Smooth muscle cell of the brain vasculature (primary cell): ENCODE results near the gene LMO1.

Experiments
- DNase-seq: peaks from one replicate; pipeline ENCODE4 v3.0.0-alpha.2; 2012; ENCODE audit warnings: low read depth, low spot score

Gene LMO1

GRCh38 chr11:8288166-8288772 is 24.6 kb upstream of the LMO1 start:
- DNase-seq = no peak

DNA sequence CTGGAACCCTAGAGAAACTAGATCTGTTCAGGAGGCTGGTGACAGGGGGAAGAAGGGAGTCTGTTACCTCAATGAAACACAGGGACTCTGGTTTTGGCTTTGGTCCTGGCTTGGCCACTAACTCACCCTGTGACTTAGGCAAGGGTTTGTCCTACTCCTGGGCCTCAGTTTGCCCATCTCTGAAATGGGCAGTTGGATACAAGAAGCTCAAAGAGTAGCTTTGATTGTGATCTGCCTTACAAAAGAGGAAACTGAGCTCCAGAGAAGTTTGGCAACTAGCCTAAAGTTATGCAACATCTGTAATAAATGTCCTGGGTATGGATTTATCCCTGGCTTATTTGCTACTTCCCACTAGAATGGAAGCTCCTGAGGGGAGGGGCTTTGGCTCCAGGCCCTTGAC is 24.0 kb upstream of the LMO1 start:
- no peak for DNase-seq

GRCh38 chr11:8287297-8287696 is 23.6 kb upstream of the LMO1 start:
- no peak for DNase-seq

DNA sequence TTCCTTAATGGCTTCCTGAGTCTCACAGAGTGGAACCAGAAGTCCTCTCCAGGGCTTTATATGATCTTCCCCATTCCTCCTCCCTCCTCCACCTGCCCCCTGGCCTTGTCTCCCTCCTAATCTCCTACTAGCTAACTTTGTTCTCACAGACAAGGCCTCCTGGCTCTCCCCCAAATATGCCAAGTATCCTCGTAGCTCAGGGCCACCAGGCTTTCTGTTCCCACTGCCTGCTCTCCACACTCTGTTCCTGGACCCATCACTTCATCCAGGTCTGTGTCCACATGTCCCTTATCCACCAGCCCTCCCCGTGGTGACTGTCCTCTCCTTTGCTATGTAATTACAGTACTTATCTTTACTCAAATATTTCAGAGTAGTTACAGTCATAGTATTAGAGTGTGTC is 23.2 kb upstream of the LMO1 start:
- no peak for DNase-seq

GRCh38 chr11:8285796-8286195 is 22.1 kb upstream of the LMO1 start:
- DNase-seq = no peak

GRCh38 chr11:8285228-8285627 is 21.6 kb upstream of the LMO1 start:
- DNase-seq = no peak

GRCh38 chr11:8283465-8284230 is 20.0 kb upstream of the LMO1 start:
- DNase-seq = no peak

GRCh38 chr11:8283100-8283464 is 19.4 kb upstream of the LMO1 start:
- DNase-seq = no peak

- no peak for DNase-seq
These were observed 19.0 kb upstream of the LMO1 start for GRCh38 chr11:8282631-8283030.

DNA sequence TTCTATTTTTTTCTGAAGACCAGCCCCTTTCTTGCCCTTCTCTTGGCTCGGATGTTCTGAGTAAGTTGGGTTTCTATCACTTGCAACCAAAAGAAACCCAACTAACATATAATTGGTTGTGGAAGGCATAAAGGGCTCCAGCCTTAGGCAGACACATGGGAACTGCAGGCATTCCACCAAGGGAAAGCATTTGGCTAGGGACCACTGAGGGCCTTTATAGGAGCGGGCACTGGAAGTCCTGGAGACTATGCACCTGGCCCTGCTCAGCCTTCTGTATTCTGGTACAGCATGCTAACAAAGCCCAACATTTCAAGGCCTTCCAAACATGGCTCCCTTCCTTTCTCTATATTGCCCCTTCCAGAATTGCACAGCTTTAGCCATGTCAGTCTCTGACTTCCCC is 17.6 kb upstream of the LMO1 start:
- no peak for DNase-seq

DNA sequence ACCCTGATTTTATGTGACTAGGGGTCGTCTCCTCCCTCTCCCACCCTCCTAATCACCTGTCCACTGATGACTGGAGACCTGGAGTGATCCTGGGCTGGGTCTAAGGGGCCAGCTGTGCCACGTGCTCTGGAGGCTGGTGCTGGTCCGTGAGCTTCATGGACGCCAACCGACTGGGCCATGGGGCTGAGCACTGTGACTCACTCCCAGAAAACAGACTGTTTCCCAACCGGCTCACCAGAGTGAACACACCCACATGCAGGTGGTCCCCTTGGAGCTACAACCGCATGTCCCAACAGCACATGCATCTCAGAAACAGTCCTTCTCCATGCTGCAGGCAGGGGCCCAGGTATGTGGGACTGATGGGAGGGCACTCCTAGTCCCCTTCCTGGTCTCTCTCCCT is 14.0 kb upstream of the LMO1 start:
- DNase-seq = no peak

DNA sequence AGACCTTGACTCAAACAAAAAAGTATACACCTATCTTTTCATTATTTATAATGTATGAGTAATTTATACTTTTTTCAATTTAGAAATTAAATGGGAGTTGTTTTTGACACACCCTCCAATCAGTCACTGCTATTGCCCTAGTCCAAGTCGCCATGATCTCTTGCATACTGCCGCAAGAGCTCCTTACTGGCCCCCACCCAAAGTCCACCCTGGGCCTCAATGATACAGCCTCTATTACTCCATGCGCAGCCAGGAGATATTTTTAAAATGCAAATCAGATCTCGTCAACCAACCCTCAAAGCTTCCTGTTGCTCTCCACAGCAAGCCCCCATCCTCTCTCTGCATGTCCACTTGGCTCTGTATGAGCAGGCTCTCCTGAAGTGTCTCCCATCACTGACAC is 12.8 kb upstream of the LMO1 start:
- no peak for DNase-seq

DNA sequence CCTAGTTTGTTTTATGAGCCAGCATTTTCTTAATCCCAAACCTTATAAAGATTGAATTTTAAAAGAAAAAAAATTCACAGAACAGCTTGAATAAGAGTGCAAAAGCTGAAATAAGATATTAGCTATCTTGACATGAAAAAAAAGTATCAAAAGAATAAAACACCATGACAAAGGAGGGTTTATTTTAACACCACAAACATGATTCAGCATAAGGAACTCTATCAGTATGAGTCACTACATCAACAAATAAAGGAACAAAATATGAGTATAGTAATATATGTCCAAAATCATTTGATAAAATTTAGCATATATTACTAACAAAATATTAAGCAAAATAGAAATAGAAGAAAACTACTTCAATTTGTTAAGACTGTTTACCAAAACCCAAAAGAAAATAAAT is 9.6 kb upstream of the LMO1 start:
- DNase-seq = no peak

DNA sequence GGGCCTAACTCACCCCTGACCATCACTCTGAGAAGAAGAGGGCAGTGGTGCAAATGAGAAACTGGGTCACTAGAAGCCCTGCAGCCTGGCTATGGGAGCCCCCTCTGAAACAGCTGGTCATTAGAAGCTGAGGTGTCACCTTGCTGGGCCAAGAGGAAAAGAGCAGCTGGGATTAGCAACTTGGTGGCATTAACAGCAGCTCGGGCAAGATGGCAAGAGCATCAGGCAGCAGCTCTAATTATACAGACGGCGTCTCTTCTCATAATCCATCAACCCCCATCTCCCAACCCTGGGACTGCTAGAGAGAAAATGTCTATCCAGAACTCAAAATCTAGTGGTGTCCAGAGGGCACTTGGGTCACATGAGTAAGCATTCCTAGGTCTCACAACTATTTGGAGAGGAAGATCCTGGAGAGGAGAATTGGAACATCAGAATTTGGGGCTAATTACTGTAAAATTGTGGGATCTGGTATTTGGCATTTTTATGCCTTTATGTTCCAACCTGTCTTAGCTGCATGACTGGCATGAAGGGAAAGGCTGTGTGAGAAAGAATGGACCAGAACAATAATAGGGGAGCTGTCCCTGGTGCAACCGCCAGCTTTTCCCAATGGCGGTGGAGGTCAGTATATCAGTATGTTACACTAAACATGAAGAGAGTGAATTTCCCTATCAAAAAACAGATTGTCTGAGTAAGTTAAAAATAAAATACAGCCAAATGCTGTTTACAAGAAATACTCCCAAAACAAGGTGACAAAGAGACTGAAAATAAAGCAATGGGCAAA is 7.6 kb upstream of the LMO1 start:
- DNase-seq = no peak

GRCh38 chr11:8269636-8270035 is 6.0 kb upstream of the LMO1 start:
- DNase-seq = no peak

DNA sequence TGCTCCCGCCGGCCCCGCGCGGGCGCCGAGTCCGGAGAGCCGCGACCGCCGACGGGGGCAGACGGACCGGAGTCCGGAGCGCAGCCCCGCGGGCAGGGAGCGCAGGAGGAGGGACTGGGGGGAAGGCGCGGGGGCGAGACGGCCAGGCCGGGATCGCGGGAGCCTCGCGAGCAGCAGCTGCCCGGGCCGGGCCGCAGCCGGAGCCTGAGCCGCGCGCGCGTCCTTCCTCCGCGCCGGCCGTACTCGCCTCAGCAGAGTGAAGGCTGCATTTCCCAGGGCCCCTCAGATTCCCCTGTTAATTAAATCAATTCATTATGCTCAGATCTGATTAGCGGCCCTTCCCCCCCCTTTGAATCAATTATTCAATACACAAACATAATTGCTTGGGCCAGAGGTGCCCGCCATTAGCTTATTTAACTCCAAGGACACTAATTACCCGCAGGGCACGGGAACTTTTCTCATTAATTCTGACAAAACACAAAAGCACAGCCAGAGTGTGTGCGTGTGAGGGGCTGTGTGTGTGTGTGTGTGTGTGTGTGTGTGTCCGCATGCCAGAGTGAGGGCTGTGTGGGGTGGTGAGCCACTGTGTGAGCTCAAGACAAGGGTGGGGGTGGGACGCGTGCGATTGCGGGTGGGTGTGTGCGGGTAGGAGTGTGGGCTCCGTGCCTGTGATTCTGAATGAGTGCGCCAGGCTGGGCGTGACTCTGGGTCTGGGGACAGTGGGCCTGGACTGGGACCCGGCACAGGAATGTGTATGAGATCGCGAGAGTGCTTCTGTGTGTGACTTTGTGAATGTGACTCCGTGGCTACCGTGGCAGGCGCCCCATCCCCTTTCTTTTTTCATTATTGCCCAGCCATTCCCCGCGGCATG is 5.1 kb upstream of the LMO1 start:
- DNase-seq = no peak

DNA sequence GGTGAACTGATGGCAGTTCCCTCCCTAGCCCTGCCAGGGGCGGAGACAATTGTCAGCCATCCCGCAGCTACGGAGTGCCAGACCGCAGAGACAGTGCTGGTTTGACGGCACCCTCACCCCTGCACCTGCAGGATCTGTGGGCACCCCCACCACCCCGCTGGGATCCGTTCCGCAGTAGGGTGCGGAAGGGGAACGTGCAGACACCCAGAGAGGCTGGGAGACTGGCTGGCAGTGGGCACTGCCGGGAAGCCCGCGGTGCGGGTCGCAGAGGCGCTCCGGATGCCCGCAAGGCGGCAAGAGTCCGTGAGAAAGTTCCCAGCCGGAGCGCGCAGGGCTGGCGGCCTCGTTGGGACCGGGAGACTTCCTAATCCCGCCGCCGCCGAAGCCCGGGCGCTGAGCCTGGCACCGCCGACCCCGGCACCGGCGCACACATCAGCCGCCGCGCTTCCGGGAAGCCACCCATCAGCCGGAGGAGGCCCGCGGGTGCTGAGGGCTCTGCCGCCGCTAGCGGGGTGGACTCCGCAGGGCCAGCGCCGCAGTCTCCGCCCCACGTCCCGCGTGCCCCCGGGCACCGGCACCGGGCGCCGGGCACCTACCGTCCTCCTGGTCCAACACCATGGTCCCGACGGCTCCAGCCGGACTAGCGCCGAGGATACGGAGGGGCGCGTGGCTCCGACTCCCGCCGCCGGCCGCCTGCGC is 4.3 kb upstream of the LMO1 start:
- no peak for DNase-seq

GRCh38 chr11:8267280-8267679 is 3.6 kb upstream of the LMO1 start:
- no peak for DNase-seq

GRCh38 chr11:8266246-8267241 is 2.9 kb upstream of the LMO1 start:
- no peak for DNase-seq

DNA sequence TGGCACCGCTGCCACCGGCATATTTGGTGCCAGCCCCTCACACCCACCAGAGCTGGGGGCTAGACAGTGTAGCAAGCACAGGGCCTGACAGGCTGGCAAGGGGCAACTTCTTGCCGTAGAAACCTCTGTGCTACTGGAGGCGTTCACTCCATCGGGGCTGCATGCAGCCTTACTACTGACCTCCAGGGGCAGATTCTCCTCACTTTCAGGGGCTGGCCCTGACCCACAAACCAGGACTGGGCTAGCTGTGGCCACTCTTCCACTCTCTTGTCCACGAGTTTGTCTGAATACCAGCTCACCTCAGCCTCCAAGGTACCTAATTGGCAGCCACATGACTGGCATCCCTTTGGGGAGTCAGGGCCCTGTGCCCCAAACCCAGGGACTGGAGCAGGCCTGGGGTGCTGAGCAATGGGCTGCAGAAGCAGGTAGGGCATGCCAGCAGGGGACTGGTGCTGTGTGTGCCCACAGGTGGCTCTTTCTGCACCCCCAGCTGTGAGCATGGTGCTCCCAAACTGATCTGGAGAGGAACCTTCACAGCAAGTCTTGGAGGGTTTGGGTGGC is 2.1 kb upstream of the LMO1 start:
- no peak for DNase-seq
